ENCODE results near the gene PKHD1.

GRCh38 chr6:51854876-51855275 is 232.5 kb downstream of the PKHD1 start:
- TF ChIP-seq POLR2AphosphoS5 (IDR thresholded peaks at IDR 0.05; ENCODE audit: borderline replicate concordance, low read depth, low read length) (no peak), EZH2 (IDR thresholded peaks at IDR 0.05) (no peak), FOXP2 (optimal IDR thresholded peaks at IDR 0.05; ENCODE audit: control extremely low read depth, extremely low read length, insufficient read depth) (no peak)

All from SK-N-MC (cell line).